Measurements from ENCODE around the gene RAP1GAP2.
"Not testable (repeated sequence)": the region's sequence is repeated elsewhere in the genome, so short reads cannot be mapped to it uniquely, and the experiment has no call there.

- not testable (repeated sequence) for TF ChIP-seq CTCF, POLR2A (IDR thresholded peaks at IDR 0.05)
These were observed 14.6 kb upstream of the RAP1GAP2 start for GRCh38 chr17:2781598-2781997.

Measured in Peyer's patch (tissue), 4 donors.